H4 (cell line): ENCODE results near the gene ZNF772. TPM values are rescaled to one million over a fixed set of nuclear protein-coding genes. Genes with fewer than 3 reads are reported as not detected.

Source experiments
- DNase-seq: peaks from one replicate; pipeline ENCODE4 v3.0.0-alpha.2; 2015; ENCODE audit warnings: low spot score
- total RNA-seq: library from RNA; depleted of rRNA; stranded (reverse); fragments of >200 nt; shearing (Covaris generic); gene quantifications from 2 replicates; pipeline ENCODE4 v1.2.3, GENCODE V29; 2014; rRNA removed

ZNF772 gene
- total RNA-seq, 1 experiment from 2014 or later: 24.0 TPM

GRCh38 chr19:57435062-57435978 lies 42.0 kb downstream of the ZNF772 start, which contains the start of gene ZNF749:
TSS of gene ZNF749 (plus strand) at chr19:57435325. CDS start at chr19:57435579, 254 bp downstream.
- peak; percentile 99 for DNase-seq

DNA sequence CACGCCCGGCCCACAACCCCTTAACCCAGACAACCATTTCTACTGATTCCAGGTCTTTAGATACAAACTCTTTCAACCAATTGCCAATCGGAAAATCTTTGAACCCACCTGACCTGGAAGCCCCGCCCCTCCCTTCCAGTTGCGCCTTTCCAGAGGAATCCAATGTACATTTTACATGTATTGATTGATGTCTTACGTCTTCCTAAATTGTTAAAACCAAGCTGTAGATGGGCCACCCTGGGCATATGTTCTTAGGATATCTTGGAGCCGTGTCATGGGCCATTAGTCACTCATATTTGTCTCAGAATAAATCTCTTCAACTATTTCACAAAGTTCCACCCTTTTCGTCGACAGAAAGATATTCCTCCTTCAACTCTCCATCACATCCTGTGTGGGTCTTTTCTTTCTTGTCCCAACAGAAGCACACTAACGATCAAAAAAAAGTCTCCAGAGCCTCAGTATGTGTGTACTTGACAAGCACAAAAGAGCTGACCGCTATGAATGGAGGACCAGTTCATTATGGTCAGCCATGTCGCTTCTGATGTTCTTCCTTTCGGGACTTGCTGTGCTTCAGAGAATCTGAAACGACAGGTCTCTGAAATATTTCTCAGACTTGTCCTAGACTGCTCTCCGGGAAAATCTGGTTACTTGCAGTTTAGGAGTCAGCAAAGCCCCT lies 42.8 kb downstream of the ZNF772 start:
- DNase-seq: no peak

- no peak for DNase-seq
These were observed 56.3 kb downstream of the ZNF772 start for GRCh38 chr19:57421037-57421436.

GRCh38 chr19:57419439-57419838 lies 57.9 kb downstream of the ZNF772 start:
- no peak for DNase-seq

Other genes with a start within 250 kb of the ZNF772 start
- 1.2 and 1.3 TPM in 2 replicates for gene AURKC, start 246.5 kb downstream of the ZNF772 start, total RNA-seq
- 6.1 and 7.8 TPM in 2 replicates for gene ZNF805, start 236.9 kb downstream of the ZNF772 start, total RNA-seq
- 29.7 and 30.4 TPM in 2 replicates for gene ZNF460, start 197.1 kb downstream of the ZNF772 start, total RNA-seq
- 6.9 and 7.7 TPM in 2 replicates for gene ZNF543, start 157.1 kb downstream of the ZNF772 start, total RNA-seq
- gene ZNF304, start 126.3 kb downstream of the ZNF772 start, total RNA-seq: 9.4 and 11.4 TPM in 2 replicates
- 38.7 and 39.0 TPM in 2 replicates for gene TRAPPC2B, start 114.0 kb downstream of the ZNF772 start, total RNA-seq
- gene ZNF547, start 114.0 kb downstream of the ZNF772 start, total RNA-seq: 1.8 and 3.6 TPM in 2 replicates
- gene ZNF548, start 87.7 kb downstream of the ZNF772 start, total RNA-seq: 15.0 and 20.7 TPM in 2 replicates
- gene ZNF17, start 66.4 kb downstream of the ZNF772 start, total RNA-seq: 3.1 and 4.5 TPM in 2 replicates
- 9.8 and 17.1 TPM in 2 replicates for gene ZNF749, start 42.2 kb downstream of the ZNF772 start, total RNA-seq
- gene VN1R1, start 20.4 kb downstream of the ZNF772 start, total RNA-seq: 0.10 and 0.17 TPM in 2 replicates
- 12.4 and 18.0 TPM in 2 replicates for gene ZNF419, start 10.2 kb upstream of the ZNF772 start, total RNA-seq
- gene ZNF773, start 22.4 kb upstream of the ZNF772 start, total RNA-seq: 15.2 and 22.6 TPM in 2 replicates
- gene ZNF549, start 49.8 kb upstream of the ZNF772 start, total RNA-seq: 3.0 and 5.5 TPM in 2 replicates
- gene ZNF550, start 82.3 kb upstream of the ZNF772 start, total RNA-seq: 4.7 and 5.0 TPM in 2 replicates
- gene ZNF416, start 101.3 kb upstream of the ZNF772 start, total RNA-seq: 3.9 and 7.3 TPM in 2 replicates
- 6.9 and 7.8 TPM in 2 replicates for gene ZIK1, start 106.6 kb upstream of the ZNF772 start, total RNA-seq
- 9.1 and 11.9 TPM in 2 replicates for gene ZNF530, start 122.3 kb upstream of the ZNF772 start, total RNA-seq
- 16.8 and 26.1 TPM in 2 replicates for gene ZNF134, start 136.7 kb upstream of the ZNF772 start, total RNA-seq
- gene ZNF211, start 155.6 kb upstream of the ZNF772 start, total RNA-seq: 9.7 and 10.7 TPM in 2 replicates
- gene ZSCAN4, start 191.4 kb upstream of the ZNF772 start, total RNA-seq: not detected in 2 replicates
- 15.2 and 17.6 TPM in 2 replicates for gene ZNF551, start 204.4 kb upstream of the ZNF772 start, total RNA-seq
- not detected in 2 replicates for gene ZNF154, start 231.6 kb upstream of the ZNF772 start, total RNA-seq